ENCODE measurements around the gene MRNIP. TPM values are rescaled to one million over a fixed set of nuclear protein-coding genes. Genes with fewer than 3 reads are reported as not detected.

Gene MRNIP
- total and polyA plus RNA-seq, 3 experiments from 2014 or later = 17.7 to 27.2 (median 23.9) TPM

- DNase-seq = no peak
- H3K4me1 ChIP-seq (ENCODE audit: insufficient read depth, low read length) = no peaks in the 10 kb centered on the region
- Mint-ChIP-seq H3K27ac (peak overlapping the region in 1 of 8 donors; percentile 82), H3K4me1 (peaks cover 0 to 3% (median 0%) of the 10 kb centered on the region in 3 donors), H3K27me3 (no peaks in the 10 kb centered on the region), H3K9me3 (peaks cover 12 to 22% (median 16%) of the 10 kb centered on the region in 5 donors), H3K4me3 (no peak overlapping the region), H3K36me3 (peaks cover 34 to 83% (median 39%) of the 10 kb centered on the region in 3 donors)
- peaks cover 7% of the 10 kb centered on the region for H3K9me3 ChIP-seq (ENCODE audit: low read length)
- ChIA-PET POLR2A (no interaction called here), CTCF (interaction anchor here (0.6 kb wide), 1 partner anchor 21 kb away, joined by 3 read pairs; no protein-coding TSS in a partner anchor)
- peaks cover 32% of the 10 kb centered on the region for H3K36me3 ChIP-seq (ENCODE audit: insufficient read depth, low read length)
- H3K4me3 ChIP-seq (ENCODE audit: low read length) = no peak overlapping the region
- H3K27me3 ChIP-seq (ENCODE audit: insufficient read depth, low read length, poor library complexity, severe bottlenecking) = no peaks in the 10 kb centered on the region
- H3K27ac ChIP-seq (ENCODE audit: low read depth, low read length) = no peak overlapping the region
These were observed 27.0 kb upstream of the MRNIP start for GRCh38 chr5:179885491-179886090.

GRCh38 chr5:179883163-179883562, 24.5 kb upstream of the MRNIP start:
- no peak for DNase-seq
- H3K27me3 ChIP-seq (ENCODE audit: insufficient read depth, low read length, poor library complexity, severe bottlenecking) = no peaks in the 10 kb centered on the region
- no peak overlapping the region for H3K4me3 ChIP-seq (ENCODE audit: low read length)
- Mint-ChIP-seq H3K4me3 (no peak overlapping the region), H3K36me3 (peaks cover 34 to 76% (median 37%) of the 10 kb centered on the region in 3 donors), H3K27ac (peak overlapping the region in 1 of 8 donors; percentile 62), H3K27me3 (no peaks in the 10 kb centered on the region), H3K9me3 (peaks cover 12 to 22% (median 16%) of the 10 kb centered on the region in 5 donors), H3K4me1 (peaks cover 0 to 3% (median 0%) of the 10 kb centered on the region in 3 donors)
- no peaks in the 10 kb centered on the region for H3K4me1 ChIP-seq (ENCODE audit: insufficient read depth, low read length)
- H3K27ac ChIP-seq (ENCODE audit: low read depth, low read length) = no peak overlapping the region
- H3K9me3 ChIP-seq (ENCODE audit: low read length) = peaks cover 7% of the 10 kb centered on the region
- peaks cover 32% of the 10 kb centered on the region for H3K36me3 ChIP-seq (ENCODE audit: insufficient read depth, low read length)
- CTCF ChIA-PET = no interaction called here
- POLR2A ChIA-PET = no interaction called here

- H3K27ac ChIP-seq (ENCODE audit: low read depth, low read length) = no peak overlapping the region
- Mint-ChIP-seq H3K27me3 (no peaks in the 10 kb centered on the region), H3K4me1 (peaks cover 0 to 3% (median 0%) of the 10 kb centered on the region in 3 donors), H3K4me3 (no peak overlapping the region), H3K36me3 (peaks cover 34 to 74% (median 37%) of the 10 kb centered on the region in 3 donors), H3K9me3 (peaks cover 12 to 22% (median 16%) of the 10 kb centered on the region in 5 donors), H3K27ac (no peak overlapping the region)
- no peaks in the 10 kb centered on the region for H3K4me1 ChIP-seq (ENCODE audit: insufficient read depth, low read length)
- no peak overlapping the region for H3K4me3 ChIP-seq (ENCODE audit: low read length)
- H3K36me3 ChIP-seq (ENCODE audit: insufficient read depth, low read length) = peaks cover 27% of the 10 kb centered on the region
- CTCF ChIA-PET = no interaction called here
- H3K9me3 ChIP-seq (ENCODE audit: low read length) = peaks cover 7% of the 10 kb centered on the region
- POLR2A ChIA-PET = no interaction called here
- no peaks in the 10 kb centered on the region for H3K27me3 ChIP-seq (ENCODE audit: insufficient read depth, low read length, poor library complexity, severe bottlenecking)
- DNase-seq = no peak
These were observed 23.7 kb upstream of the MRNIP start for GRCh38 chr5:179882338-179882737.

GRCh38 chr5:179880848-179881590, 22.4 kb upstream of the MRNIP start:
- H3K4me1 Mint-ChIP-seq = peaks cover 0 to 3% (median 0%) of the 10 kb centered on the region in 3 donors
- no peak for DNase-seq
- Histone ChIP-seq H3K4me3 (ENCODE audit: low read length) (no peak overlapping the region), H3K27ac (ENCODE audit: low read depth, low read length) (no peak overlapping the region), H3K9me3 (ENCODE audit: low read length) (peaks cover 7% of the 10 kb centered on the region), H3K4me1 (ENCODE audit: insufficient read depth, low read length) (no peaks in the 10 kb centered on the region), H3K27me3 (ENCODE audit: insufficient read depth, low read length, poor library complexity, severe bottlenecking) (no peaks in the 10 kb centered on the region), H3K36me3 (ENCODE audit: insufficient read depth, low read length) (peaks cover 17% of the 10 kb centered on the region)
- peaks cover 29 to 68% (median 29%) of the 10 kb centered on the region in 3 donors for H3K36me3 Mint-ChIP-seq
- H3K27me3 Mint-ChIP-seq = no peaks in the 10 kb centered on the region
- H3K27ac Mint-ChIP-seq = peak overlapping the region in 3 of 8 donors; percentile 33 to 64 (median 58)
- CTCF ChIA-PET = no interaction called here
- POLR2A ChIA-PET = interaction anchor here (0.7 kb wide), 1 partner anchor 38 kb away, joined by 3 read pairs; no protein-coding TSS in a partner anchor
- H3K4me3 Mint-ChIP-seq = no peak overlapping the region
- peaks cover 12 to 22% (median 16%) of the 10 kb centered on the region in 5 donors for H3K9me3 Mint-ChIP-seq

- peaks cover 12 to 22% (median 16%) of the 10 kb centered on the region in 5 donors for H3K9me3 Mint-ChIP-seq
- Histone ChIP-seq H3K27me3 (ENCODE audit: insufficient read depth, low read length, poor library complexity, severe bottlenecking) (no peaks in the 10 kb centered on the region), H3K9me3 (ENCODE audit: low read length) (peaks cover 7% of the 10 kb centered on the region), H3K4me3 (ENCODE audit: low read length) (no peak overlapping the region), H3K27ac (ENCODE audit: low read depth, low read length) (no peak overlapping the region), H3K4me1 (ENCODE audit: insufficient read depth, low read length) (no peaks in the 10 kb centered on the region), H3K36me3 (ENCODE audit: insufficient read depth, low read length) (peaks cover 12% of the 10 kb centered on the region)
- H3K27ac Mint-ChIP-seq = peak overlapping the region in 2 of 8 donors; percentile 21 to 47
- ChIA-PET POLR2A (no interaction called here), CTCF (no interaction called here)
- peaks cover 23 to 69% (median 26%) of the 10 kb centered on the region in 3 donors for H3K36me3 Mint-ChIP-seq
- no peak overlapping the region for H3K4me3 Mint-ChIP-seq
- H3K4me1 Mint-ChIP-seq = no peaks in the 10 kb centered on the region
- no peaks in the 10 kb centered on the region for H3K27me3 Mint-ChIP-seq
- no peak for DNase-seq
These were observed 21.5 kb upstream of the MRNIP start for GRCh38 chr5:179880066-179880650.

- peaks cover 8% of the 10 kb centered on the region for H3K36me3 ChIP-seq (ENCODE audit: insufficient read depth, low read length)
- Mint-ChIP-seq H3K9me3 (peaks cover 11 to 19% (median 13%) of the 10 kb centered on the region in 5 donors), H3K27me3 (no peaks in the 10 kb centered on the region), H3K4me3 (no peak overlapping the region), H3K27ac (peak overlapping the region in 1 of 8 donors; percentile 47), H3K4me1 (no peaks in the 10 kb centered on the region), H3K36me3 (peaks cover 19 to 71% (median 21%) of the 10 kb centered on the region in 3 donors)
- ChIA-PET CTCF (no interaction called here), POLR2A (no interaction called here)
- H3K27ac ChIP-seq (ENCODE audit: low read depth, low read length) = no peak overlapping the region
- no peaks in the 10 kb centered on the region for H3K27me3 ChIP-seq (ENCODE audit: insufficient read depth, low read length, poor library complexity, severe bottlenecking)
- H3K4me3 ChIP-seq (ENCODE audit: low read length) = no peak overlapping the region
- H3K4me1 ChIP-seq (ENCODE audit: insufficient read depth, low read length) = no peaks in the 10 kb centered on the region
- no peak for DNase-seq
- peaks cover 7% of the 10 kb centered on the region for H3K9me3 ChIP-seq (ENCODE audit: low read length)
These were observed 21.0 kb upstream of the MRNIP start for GRCh38 chr5:179879690-179880010.

GRCh38 chr5:179879003-179879689, 20.5 kb upstream of the MRNIP start:
- peaks cover 4% of the 10 kb centered on the region for H3K9me3 ChIP-seq (ENCODE audit: low read length)
- no peaks in the 10 kb centered on the region for H3K27me3 ChIP-seq (ENCODE audit: insufficient read depth, low read length, poor library complexity, severe bottlenecking)
- ChIA-PET POLR2A (no interaction called here), CTCF (no interaction called here)
- H3K36me3 Mint-ChIP-seq = peaks cover 13 to 71% (median 17%) of the 10 kb centered on the region in 3 donors
- peaks cover 10 to 16% (median 11%) of the 10 kb centered on the region in 5 donors for H3K9me3 Mint-ChIP-seq
- no peaks in the 10 kb centered on the region for H3K27me3 Mint-ChIP-seq
- no peak overlapping the region for H3K4me3 Mint-ChIP-seq
- H3K36me3 ChIP-seq (ENCODE audit: insufficient read depth, low read length) = peaks cover 3% of the 10 kb centered on the region
- H3K27ac ChIP-seq (ENCODE audit: low read depth, low read length) = no peak overlapping the region
- H3K27ac Mint-ChIP-seq = peak overlapping the region in 1 of 8 donors; percentile 29
- no peak overlapping the region for H3K4me3 ChIP-seq (ENCODE audit: low read length)
- H3K4me1 Mint-ChIP-seq = no peaks in the 10 kb centered on the region
- no peak for DNase-seq
- no peaks in the 10 kb centered on the region for H3K4me1 ChIP-seq (ENCODE audit: insufficient read depth, low read length)

All from CD8-positive, alpha-beta memory T cell (primary cell).